Stimulated activated CD4-positive, alpha-beta T cell treated with anti-CD3 and anti-CD28 coated beads, Interleukin-4, amount 100 ng/mL, for 1 hour (primary cell): Measurements from ENCODE around the gene NGFR.
"Not testable (repeated sequence)": the region's sequence is repeated elsewhere in the genome, so short reads cannot be mapped to it uniquely, and the experiment has no call there.

ENCODE experiments used
- DNase-seq: peaks from one replicate; pipeline ENCODE4 v3.0.0-alpha.2; 2020

Gene NGFR

DNA sequence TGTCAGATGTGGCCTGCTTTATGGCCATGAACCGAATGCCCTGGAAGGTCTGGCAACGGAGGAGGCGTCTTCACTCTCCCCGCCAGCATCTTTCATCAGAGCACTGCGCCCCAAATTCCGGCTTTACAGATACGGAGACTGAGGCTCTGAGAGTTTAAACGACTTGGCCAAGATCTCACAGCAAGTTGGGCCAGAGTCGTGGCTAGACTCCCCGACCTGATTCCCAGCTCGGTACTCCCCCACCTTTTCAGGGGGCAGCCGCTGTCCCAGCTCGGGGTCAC is 1.7 kb downstream of the NGFR start:
- no peak for DNase-seq

GRCh38 chr17:49497148-49498028 is 2.3 kb downstream of the NGFR start:
- DNase-seq, result peak; percentile 19

DNA sequence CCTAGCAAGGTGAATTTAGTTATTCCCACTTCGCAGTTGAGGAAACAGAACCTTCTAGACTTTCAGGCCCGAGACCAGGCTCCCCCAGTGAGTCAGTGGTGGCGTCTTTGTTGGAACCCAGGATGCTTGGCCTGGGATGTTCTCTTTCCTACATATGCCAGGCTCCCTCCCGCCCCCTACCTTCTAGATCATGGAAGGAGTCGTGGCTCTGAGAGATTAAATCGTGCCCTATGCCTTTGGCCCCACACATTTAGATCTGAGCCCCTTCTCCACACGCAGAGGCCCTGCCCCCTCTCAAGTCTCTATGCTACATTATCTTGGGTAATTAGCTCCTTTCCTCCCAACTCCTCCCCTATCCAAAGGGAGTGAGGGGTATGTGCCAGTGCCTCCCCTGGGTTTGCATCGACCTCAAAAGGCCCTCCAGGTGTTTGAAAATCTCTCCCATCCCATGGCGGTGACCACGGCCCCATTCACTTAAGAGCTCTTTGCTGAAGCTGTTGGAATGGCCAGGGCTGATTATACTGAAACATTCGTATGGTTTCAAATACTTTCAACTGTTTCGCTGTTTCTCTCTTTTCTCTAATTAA is 3.0 kb downstream of the NGFR start:
- no peak for DNase-seq

DNA sequence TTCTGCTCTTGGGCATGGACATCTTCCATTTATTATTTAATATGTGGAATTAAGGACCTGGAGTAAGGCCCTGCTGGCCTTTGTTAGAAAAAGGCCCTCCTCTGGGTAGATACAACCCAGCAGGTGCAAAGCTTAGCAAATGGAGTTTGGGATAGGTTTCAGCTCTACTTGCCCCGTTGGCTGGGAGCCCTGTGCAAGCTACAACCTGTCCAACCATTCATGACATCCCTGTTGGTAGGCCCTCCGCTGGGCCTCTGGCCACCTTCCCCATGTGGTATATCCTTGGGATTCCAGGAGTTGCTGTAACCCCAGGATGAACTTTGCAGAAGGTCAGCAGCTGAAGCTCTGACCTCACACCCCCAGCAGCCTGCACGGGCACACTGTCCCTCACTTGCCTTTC is 6.4 kb downstream of the NGFR start:
- DNase-seq, result no peak

DNA sequence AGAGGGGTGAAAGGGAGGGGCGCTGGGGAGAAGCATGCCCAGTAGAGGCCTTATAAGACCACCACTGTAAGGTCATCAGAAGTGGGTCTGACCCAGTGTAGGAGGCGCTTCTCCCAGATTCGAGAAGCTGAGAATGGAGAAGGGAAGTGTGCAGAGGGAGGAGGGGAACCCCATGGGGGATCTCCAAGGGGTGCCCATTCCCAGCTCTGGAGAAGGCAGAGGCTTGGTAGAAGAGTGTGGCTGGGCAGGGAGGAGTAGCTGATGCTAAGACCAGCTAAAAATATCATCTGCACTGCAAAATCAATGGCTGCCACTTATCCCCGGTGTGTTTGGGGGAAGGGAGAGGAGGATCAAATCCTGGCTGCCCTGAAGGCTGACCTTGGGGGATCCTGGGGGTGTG is 7.2 kb downstream of the NGFR start:
- no peak for DNase-seq

DNA sequence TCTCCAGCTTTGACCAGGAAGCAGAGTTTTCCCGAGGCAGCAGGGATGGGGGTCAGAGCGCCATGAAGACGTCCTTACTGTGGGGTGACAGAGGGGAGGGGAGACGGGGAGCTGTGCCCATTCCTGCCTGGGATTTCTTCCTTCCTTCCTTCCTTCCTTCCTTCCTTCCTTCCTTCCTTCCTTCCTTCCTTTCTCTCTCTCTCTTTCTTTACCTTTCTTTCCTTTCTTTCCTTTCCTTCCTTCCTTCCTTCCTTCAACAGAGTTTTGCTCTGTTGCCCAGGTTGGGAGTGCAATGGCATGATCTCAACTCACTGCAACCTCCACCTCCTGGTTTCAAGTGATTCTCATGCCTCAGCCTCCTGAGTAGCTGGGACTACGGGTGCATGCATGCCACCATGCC is 7.6 kb downstream of the NGFR start:
- not testable (repeated sequence) for DNase-seq

DNA sequence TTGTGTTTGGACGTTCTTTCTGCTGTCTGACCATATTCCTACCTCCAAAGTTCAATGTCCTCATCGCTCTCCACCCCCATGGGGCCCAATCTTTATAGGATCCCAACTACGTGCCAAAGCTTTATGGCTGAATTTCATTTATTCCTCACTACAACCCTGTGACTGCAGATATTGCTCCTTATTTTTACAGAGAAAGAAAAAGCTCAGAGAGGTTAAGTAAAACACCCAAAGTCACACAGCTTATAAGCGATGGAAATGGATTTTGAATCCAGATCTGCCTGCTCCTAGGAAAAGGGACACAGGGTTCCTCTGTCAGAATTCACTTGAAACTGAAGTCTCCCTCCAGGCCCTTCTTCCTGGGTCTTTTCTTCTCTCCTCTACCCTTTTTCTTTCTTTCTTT is 9.3 kb downstream of the NGFR start:
- DNase-seq, result no peak

GRCh38 chr17:49505854-49506253 is 10.8 kb downstream of the NGFR start:
- DNase-seq, result no peak

DNA sequence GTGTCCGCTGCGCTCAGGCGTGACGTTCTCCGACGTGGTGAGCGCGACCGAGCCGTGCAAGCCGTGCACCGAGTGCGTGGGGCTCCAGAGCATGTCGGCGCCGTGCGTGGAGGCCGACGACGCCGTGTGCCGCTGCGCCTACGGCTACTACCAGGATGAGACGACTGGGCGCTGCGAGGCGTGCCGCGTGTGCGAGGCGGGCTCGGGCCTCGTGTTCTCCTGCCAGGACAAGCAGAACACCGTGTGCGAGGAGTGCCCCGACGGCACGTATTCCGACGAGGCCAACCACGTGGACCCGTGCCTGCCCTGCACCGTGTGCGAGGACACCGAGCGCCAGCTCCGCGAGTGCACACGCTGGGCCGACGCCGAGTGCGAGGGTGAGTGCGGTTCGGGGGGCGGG is 11.2 kb downstream of the NGFR start:
- no peak for DNase-seq

DNA sequence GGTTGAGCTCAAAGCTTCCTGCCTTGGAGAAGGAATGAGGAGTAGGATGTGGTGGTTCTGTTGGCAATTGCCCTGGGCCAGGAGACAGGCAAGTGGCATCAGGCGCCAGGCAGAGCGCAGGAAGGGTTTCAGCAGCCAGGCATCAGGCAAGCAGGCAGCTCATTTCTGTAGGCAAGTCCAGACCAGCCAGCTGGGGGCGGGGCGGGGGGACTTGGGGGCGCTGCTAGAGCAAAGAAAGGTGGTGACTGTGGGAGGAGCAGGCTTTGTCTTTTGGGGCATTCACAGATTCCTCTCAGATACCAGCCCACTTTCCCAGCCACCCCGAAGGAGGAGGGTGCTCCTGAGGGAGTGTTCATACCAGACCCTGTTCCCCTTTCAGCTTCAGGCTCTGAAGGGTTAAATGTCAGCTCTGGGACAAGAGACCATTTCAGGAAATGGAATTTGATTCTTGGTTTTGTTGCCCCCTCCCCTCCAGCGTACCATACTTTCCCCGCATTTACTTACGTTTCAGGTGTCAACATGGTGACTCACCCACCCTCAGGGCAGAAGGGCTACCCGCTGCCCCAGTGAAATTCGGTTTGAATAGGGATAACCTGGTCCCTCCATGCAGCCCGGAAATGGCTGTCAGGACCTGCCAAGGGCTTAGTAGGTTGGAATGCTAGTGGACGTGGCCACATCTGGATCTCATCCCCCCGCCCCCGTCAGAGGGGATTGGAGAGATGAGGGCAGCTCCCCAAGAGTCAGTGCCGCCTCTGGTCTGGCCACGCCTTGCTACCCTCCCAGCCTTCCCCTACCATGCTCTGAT is 13.2 kb downstream of the NGFR start:
- DNase-seq, result no peak

DNA sequence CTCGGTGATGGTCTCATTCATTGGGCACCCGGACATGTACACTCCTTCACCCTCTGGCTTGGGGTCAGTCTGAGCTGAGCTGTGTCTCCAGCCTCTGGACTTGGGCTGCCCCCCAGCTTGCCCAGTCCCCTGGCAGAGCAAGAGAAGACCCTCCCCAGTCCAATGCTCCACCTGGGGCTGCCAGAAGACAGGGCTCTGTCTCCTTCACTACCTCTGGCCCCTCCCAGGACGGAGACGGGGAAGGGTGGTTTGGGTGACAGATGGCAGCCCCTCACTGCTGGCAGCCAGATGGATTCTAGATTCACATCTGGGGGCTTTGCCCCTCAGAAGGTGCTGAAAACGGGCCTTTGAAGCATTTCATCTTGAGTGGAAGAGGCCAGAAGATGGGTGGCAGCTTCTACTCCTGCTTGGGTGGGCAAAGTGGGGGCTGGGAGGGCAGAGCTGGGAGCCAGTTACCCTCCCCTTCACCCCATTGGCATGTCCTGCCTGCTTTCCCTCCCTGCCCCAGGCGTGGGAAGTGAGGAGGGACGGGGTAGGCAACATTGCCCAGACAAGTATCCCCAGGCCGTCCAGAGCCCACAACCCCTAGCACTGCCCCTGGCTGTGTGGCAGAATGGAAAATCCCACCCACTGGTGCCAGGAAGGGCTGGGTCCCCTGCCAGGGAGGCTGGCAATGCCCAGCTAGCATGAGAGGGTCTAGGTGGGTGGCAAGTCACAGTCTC is 13.9 kb downstream of the NGFR start:
- no peak for DNase-seq

DNA sequence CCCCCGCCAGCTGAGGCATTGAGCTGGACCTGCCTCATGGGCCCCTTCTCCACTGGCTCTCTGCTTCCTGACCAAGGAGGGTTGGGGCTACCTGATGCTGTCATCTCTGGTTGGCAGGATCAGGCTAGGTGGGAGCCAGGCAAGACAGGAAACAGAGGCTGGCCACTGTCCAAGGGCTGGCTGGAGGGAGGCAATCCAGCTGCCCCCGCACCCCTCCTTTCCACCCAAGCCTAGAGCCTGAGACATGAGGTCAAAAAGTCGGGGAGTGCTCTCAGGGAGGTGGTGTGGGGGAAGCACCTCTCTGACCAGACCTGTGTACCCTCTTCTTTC is 14.5 kb downstream of the NGFR start:
- DNase-seq, result no peak

DNA sequence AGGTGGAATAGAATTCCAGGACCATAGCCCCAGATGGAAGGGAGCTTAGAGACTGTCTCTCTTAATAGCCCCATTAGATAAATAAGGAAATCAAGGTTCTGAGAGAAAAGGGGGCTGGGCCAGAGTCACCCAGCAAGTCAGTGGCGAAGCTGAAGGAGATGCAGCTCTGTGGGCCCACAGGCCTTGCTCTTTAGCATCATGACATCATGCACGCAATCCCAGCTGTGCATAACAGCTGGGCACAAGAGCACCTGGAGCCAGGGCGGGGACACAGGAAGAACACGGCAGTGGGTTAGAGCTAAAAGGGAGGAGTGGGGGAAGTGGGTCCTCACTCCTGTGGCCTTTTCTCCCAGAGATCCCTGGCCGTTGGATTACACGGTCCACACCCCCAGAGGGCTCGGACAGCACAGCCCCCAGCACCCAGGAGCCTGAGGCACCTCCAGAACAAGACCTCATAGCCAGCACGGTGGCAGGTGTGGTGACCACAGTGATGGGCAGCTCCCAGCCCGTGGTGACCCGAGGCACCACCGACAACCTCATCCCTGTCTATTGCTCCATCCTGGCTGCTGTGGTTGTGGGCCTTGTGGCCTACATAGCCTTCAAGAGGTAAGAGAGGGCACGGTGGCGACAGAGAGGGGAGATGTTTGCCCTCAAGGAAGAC is 15.1 kb downstream of the NGFR start:
- DNase-seq, result no peak

- DNase-seq, result no peak
These were observed 15.6 kb downstream of the NGFR start for GRCh38 chr17:49510720-49511110.

DNA sequence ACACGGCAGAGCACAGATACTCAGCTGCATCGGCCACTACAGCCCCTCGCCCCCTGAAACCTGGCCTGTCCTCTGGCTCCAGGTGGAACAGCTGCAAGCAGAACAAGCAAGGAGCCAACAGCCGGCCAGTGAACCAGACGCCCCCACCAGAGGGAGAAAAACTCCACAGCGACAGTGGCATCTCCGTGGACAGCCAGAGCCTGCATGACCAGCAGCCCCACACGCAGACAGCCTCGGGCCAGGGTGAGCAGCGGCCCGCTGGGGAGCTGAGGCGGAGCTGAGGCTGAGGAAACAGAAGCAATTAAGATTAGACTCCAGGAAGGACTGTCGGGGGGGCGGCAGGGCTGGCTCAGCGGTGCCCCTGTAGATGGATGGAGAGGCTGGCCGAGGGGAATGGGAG is 16.7 kb downstream of the NGFR start:
- no peak for DNase-seq

DNA sequence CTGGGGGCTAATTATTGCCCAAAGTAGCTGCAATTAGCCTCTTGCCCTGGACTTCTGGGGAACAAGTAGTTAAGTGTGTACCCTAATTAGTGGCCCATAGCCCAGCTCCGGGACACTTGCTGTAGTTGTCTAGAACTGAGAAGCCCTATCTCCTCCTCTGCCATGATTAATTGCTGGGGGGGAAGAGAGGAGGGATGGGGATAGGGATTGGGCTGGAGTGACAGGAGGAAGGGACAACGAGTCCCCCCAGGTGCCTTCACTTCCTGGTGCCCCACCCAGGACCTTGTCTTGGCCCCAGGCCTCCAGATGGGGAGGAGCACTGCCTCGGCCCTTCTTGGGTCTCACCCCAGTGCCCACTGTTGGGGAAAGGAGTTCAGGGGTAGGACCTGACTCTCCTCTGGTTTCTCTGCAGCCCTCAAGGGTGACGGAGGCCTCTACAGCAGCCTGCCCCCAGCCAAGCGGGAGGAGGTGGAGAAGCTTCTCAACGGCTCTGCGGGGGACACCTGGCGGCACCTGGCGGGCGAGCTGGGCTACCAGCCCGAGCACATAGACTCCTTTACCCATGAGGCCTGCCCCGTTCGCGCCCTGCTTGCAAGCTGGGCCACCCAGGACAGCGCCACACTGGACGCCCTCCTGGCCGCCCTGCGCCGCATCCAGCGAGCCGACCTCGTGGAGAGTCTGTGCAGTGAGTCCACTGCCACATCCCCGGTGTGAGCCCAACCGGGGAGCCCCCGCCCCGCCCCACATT is 17.4 kb downstream of the NGFR start:
- no peak for DNase-seq

DNA sequence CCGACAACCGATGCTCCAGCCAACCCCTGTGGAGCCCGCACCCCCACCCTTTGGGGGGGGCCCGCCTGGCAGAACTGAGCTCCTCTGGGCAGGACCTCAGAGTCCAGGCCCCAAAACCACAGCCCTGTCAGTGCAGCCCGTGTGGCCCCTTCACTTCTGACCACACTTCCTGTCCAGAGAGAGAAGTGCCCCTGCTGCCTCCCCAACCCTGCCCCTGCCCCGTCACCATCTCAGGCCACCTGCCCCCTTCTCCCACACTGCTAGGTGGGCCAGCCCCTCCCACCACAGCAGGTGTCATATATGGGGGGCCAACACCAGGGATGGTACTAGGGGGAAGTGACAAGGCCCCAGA is 17.9 kb downstream of the NGFR start:
- DNase-seq, result no peak

DNA sequence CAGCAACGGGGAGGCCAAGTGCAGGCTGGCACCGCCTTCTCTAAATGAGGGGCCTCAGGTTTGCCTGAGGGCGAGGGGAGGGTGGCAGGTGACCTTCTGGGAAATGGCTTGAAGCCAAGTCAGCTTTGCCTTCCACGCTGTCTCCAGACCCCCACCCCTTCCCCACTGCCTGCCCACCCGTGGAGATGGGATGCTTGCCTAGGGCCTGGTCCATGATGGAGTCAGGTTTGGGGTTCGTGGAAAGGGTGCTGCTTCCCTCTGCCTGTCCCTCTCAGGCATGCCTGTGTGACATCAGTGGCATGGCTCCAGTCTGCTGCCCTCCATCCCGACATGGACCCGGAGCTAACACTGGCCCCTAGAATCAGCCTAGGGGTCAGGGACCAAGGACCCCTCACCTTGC is 18.5 kb downstream of the NGFR start:
- no peak for DNase-seq

GRCh38 chr17:49514071-49514721 is 19.1 kb downstream of the NGFR start:
- DNase-seq, result no peak

DNA sequence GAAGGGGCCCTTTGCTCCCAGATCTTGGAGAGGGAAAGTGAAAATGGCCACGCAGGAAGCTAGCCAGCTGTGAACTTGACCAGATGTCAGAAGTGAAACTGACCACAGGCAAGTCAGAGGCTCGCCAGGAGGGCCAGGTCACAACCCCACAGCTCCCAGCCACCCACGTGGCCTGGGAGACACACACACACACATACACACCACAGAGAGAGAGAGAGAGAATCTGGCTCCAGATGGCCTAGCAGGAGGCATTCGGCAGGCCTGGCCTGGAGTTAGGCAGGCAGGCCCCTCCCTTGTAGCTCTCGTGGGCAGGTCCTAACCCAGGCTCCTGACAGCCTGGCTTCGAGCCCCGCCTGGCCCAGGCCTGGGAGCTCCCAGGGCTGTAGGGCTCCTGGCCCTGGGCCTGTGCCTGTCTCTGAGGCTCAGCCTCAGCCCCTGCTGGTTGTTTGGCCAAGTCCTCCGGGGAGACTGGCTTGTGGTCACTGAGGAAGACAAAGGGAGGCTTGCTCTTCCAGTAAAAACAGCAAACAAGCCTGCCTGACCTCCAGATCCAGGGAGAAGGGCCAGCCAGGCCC is 20.2 kb downstream of the NGFR start:
- DNase-seq, result no peak

DNA sequence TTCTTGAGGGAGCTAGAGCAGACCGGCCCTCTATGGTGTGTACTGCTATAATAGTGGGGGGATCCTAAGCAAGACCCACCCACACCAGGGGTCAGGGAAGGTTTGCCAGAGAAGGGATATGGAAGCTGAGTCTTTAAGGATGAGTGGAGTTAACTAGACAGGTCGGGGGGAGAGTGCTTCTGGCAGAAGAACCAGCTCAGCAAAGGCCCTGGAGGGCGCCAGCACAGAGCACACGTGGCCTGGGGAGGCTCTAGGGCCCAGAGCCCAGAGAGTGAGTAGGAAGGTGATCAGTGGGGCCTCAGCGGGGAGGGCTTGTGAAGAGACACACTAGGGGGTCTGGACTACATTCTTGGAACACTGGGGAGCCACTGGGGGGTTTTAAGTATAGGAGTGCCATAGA is 21.1 kb downstream of the NGFR start:
- DNase-seq, result no peak
